Left lobe of liver (tissue), 2 donors: ENCODE results near the gene GHR. TPM values are rescaled to one million over a fixed set of nuclear protein-coding genes. Genes with fewer than 3 reads are reported as not detected.
"Not testable (repeated sequence)": the region's sequence is repeated elsewhere in the genome, so short reads cannot be mapped to it uniquely, and the experiment has no call there.

Source experiments
- ATAC-seq: fragments of 200-7000 bp; cut with Tn5 transposase; one replicate; pipeline ENCODE4 v1.9.1; 2020; ENCODE audit warnings: mild to moderate bottlenecking, moderate library complexity
- DNase-seq: peaks from one replicate; pipeline ENCODE4 v3.0.0-alpha.2; 2020; ENCODE audit warnings: low spot score
- total RNA-seq: library from RNA; stranded (reverse); gene quantifications from one replicate; pipeline ENCODE4 v1.2.1, GENCODE V29; 2021
- donor health status: DM: no; HTN: no; CAD: no; lungs with moderate emphysema.
- donor health status: DM: no; HTN: yes; CAD: no.

GHR gene
- total RNA-seq, 1 donor from 2014 or later, result 76.6 TPM

DNA sequence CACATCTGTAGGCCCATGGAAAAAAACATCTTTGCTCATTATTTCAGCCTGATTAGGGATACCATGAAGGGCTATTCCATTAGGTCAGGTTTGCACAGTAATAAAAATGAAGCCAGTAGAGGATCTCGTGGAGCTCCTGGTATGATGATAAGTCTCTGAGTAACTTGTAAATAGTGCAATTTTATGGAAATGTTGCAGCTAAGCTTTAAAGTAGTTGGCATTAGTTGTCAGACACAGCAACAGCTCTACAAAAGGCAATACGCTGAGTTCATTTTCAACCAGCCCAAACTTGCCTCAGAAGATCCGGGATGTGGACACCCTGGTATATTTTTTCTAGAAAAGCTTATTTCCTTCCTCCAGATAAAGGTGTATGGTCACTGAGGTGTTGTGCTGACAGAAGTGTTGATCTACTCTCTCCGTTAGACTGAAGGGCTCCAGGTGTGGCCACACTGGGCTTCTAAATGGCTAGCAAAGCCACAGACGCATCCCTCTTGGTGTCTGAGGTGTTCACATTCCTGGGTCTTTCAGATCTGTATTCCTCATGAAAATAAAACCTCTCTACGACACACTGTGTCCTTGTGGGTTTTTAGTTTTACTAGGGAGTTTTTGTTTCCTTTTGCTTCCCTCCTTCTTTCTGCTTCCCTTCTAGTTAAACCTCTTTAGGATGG is 141.6 kb downstream of the GHR start:
- DNase-seq, result no peak
- ATAC-seq, result no peak

GRCh38 chr5:42566652-42567295 is 143.5 kb downstream of the GHR start:
- DNase-seq, result no peak
- peak; percentile 40 for ATAC-seq

DNA sequence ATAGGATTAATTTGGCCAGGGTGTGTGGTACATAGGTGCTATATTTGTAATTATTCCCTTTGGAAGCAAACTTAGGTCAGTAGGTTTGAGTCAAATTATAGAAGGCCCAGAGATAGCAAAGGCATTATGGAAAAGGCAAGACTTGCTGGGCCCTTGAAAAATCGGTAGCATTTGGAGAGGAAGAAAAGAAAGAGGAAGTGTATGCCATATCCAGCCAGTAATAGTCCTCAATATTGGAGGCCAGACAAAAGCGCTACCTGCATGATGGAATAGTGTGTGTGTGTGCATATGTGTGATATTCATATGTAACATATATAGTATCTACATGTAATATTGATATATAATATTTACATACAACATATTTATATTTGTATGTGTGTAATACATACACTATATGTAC is 146.1 kb downstream of the GHR start:
- ATAC-seq, result no peak
- DNase-seq, result no peak

DNA sequence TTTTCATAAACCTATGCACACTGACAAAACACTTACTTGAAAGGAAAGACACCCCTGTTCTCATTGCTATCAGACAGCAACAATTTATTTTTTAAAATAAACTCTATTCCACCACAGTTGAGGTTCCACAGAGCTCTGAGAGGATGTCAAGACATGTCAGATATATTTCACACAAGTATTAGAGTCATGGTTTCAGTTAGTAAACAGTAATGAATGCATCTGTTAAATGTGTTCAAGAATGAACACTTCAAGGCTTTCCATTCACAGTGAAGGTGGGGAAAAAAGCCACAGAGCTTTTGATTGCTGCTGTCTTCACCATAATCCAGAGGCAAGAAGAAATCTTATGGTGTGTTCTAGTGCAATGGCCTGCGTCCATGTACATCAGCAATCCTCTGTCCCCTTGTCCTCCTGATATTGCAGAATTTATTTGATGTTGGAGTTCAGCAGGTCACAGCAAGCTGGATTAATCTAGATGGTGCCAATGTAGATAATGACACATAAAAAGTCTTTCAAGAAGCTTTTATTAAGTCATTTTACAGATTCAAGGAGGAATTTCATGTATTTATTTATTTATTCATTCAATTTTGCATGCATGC is 146.8 kb downstream of the GHR start:
- peak; percentile 68 for DNase-seq
- peak; percentile 66 for ATAC-seq

DNA sequence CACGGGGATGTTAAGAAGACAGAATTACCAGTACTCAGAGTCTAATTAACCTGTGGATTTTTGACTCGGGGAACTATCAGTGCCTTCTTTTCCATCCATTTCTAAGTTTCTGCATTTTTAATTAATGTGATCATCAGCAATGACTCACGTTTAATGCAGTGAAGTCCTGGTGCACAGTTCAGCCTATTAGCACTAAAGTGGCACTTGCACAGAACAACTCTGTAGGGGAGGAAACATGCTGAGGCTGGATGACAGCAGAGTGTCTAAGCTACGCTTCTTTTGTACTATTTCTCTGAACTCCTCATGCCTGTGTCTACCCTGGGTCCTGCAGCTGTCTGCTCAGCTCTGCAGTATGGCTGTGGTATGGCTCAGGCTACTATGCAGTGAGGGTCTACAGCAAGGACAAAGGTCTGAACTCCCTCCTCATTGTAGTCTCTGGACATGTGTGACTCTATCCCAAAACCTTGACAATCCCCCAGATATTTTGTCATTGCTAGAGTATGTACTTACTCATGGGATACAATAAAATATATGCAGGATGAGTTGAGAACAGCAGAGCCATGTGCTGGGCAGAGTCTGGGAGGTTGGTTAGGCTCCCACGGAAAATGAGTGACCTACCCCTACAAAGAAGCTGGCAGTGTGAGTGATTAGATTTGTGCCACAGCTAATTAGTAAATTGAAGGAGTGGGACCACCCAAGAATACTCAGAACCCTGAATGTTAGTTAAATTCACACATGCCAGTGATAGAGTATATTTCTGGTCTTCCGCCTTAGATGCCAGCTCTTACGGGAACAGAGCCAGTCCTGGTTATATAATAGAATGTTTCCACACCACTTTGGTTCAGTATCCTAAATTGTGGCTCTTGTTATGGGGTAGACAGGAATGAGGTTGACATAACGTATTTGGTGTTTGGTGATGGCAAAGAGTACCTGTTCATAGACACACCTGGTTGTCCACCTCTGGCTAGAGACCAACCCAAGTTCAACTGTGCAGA is 148.0 kb downstream of the GHR start:
- DNase-seq, result no peak
- peak; percentile 37 for ATAC-seq

DNA sequence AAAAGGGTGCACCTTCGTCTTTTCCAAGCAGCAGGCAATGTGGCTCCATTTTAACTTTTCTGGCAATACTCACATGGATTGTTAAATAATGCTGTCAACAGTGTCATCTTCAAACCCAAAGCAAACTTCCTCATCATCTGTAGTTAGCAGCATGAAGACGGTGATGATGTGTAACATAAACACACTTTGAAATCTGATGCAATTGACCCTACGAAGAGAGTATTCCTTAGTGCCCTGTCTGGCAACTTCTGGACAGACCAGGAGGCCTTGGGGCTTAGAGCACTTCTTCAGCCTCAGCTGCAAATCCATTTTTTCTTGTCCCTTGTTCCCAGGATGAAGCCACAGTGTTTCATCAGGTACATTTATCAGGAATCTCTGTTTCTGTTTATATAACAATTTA is 149.1 kb downstream of the GHR start:
- no peak for ATAC-seq
- DNase-seq, result no peak

DNA sequence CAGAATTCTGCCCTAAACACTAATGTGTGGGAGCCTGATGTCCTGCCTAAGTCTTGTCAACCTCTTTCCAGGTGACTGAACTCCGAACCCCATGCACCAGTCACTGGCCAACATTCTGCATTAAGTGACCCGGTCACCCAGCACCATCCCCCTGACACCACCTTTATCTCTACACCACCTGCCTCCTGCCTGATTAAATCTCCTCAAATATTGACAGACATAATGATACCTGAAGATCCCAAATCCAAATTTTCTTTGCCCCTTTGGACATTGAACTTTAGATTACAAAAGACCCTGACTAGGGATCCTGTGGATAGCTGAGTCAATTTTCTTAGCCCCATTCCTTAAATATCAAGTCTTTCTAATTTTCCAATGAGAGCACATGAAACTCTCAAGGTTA is 150.1 kb downstream of the GHR start:
- peak; percentile 83 for ATAC-seq
- peak; percentile 90 for DNase-seq

- not testable (repeated sequence) for ATAC-seq
Measured at GRCh38 chr5:42575914-42576313, 152.7 kb downstream of the GHR start.

GRCh38 chr5:42578901-42579300 is 155.7 kb downstream of the GHR start:
- not testable (repeated sequence) for DNase-seq, ATAC-seq

More at GRCh38 chr5:42575914-42576313, 152.7 kb downstream of the GHR start:
- DNase-seq, result not testable (repeated sequence)

GRCh38 chr5:42579320-42579719 is 156.1 kb downstream of the GHR start:
- DNase-seq, result no peak
- ATAC-seq, result no peak

DNA sequence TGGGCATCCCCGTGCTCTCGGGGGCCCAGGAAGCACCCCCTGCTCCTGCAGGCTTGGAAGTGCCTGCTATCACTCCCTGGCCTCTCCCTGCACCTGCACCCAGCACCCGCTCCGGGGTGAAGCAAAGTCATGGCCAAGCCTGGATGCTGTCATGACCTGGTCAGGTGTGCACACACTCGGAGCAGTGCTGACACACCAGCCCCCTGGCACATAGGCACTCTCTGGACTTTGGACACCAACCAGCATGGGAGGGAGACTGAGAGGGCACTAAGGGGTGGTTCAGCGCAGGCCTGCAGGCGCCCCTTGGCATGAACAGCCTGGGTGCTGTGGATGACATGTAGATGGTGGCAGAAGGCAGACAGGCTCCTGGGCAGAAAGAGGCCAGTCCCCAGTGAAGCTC is 158.6 kb downstream of the GHR start:
- ATAC-seq, result peak; percentile 71

DNA sequence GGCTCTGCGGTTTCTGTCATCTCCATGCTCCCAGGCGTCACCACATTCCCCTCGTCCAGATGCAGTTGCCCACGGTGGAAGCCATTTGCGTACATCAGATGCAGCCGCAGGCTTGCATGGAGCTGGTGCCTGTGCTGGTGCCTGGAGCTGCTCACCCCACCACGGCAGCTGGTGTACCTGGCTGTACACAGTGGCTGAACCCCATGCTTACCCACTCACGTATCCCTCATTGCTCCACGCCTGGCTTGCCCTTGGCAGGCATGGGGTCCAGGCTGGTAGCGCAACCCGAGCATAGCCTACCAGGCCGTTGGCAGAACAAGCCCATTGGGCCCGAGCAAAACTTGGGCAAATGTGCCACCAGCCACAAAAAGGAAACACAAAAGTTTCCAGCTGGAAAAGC is 159.5 kb downstream of the GHR start:
- ATAC-seq (peak; percentile 1), DNase-seq (no peak)

More for the DNA sequence above, 158.6 kb downstream of the GHR start:
- peak; percentile 86 for DNase-seq

- peak; percentile 80 for ATAC-seq
Measured at GRCh38 chr5:42583322-42583721, 160.1 kb downstream of the GHR start.

DNA sequence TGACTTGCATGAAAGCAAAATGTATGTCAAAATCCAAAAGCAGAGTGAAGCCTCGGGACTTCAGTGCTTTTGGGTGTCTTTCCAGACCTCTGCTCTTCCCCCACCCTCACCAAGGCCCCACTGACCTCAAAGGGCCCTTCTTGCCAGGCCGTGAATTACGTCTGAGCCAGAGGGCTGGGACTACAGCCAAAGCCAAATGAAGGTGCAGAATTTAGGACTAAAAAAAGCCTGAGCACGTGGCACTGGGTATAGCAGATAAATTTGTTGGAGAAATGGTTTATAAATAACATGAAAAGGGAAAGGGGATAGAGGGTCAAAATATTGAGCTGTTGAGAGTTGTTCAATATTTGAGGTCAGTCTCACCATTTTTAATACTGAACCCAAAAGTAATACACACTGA is 163.4 kb downstream of the GHR start:
- ATAC-seq, result peak; percentile 49
- DNase-seq, result peak; percentile 87

More at GRCh38 chr5:42583322-42583721, 160.1 kb downstream of the GHR start:
- peak; percentile 89 for DNase-seq

GRCh38 chr5:42587096-42587723 is 164.0 kb downstream of the GHR start:
- DNase-seq (no peak), ATAC-seq (peak; percentile 25)

- ATAC-seq (peak; percentile 16), DNase-seq (no peak)
Measured at GRCh38 chr5:42590566-42590965, 167.3 kb downstream of the GHR start.

DNA sequence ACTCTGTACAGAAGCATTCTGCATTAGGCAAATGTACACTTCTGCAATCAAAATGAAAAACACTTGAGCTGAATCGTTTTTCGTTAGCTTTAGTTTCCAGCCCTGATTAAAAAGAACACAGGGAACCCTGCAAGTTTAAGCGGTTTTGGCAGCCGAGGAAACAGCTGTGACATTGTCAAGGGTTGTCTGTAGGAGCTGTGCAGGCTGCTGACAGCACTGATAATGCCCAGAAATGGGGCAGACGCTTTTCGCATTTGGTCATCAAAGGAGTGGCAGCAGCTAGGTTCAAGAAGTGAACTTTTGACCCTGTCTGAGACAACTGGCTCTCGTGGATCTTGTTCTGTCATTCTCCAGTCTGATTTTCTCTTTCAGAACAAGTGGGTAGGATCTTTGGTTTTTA is 167.8 kb downstream of the GHR start:
- peak; percentile 32 for ATAC-seq
- DNase-seq, result no peak

- ATAC-seq (no peak), DNase-seq (no peak)
Measured at GRCh38 chr5:42592401-42593140, 169.3 kb downstream of the GHR start.

DNA sequence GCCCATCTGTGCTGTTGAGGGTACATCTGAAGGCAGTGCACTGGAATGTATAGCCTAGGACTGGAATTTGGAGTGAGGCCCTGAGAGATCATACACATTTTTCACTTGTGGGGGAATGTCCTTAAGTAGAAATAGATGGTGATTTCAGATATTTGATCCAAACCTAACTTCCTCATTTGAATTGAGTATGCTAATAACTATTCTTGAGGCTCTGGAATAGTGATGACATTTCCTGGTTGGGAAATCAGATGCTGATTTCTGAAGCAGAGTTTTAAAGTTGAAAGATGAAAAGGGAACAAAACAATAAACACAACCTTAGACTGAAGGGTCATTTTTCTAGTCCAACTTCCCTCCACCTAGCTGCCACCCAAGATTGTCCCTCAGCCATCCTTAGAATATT is 170.4 kb downstream of the GHR start:
- DNase-seq, result no peak
- no peak for ATAC-seq

DNA sequence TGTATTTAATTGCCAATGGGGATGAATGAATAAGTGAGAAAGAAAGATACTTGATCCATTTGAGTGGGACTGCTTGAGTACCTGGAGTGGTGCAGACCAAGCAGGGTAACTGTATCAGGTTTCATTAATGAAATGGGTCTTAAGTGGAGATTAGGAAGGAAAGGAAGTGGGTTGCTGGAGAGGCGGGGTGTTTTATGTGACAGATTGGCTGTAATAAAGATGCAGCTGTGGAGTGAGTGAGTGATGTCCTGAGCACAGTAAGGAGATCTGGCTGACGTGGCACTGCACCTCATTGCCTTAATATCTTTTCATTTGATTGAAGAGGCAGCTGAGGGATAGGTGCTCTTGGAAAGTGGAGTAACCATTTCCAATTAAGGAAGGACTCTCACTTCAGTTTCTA is 172.4 kb downstream of the GHR start:
- no peak for DNase-seq
- no peak for ATAC-seq
